Peyer's patch (tissue), 4 donors: ENCODE measurements around the gene NOX5.

ENCODE experiments used
- CTCF ChIP-seq, 6 experiments: fragments of 450-650 bp in 4 of 6; fragments of 200-600 bp in 2 of 6; sonication (generic) in 1 of 6; IDR thresholded peaks; one replicate each; pipeline ENCODE4 v1.5.1; 2017 to 2019; ENCODE audit warnings: antibody characterized with exemption in 6 of 6, mild to moderate bottlenecking in 3 of 6, moderate library complexity in 1 of 6
- POLR2A ChIP-seq, 2 donors: fragments of 450-650 bp; IDR thresholded peaks; one replicate each; pipeline ENCODE4 v1.5.1; 2017; ENCODE audit warnings: antibody characterized with exemption in 2 of 2, mild to moderate bottlenecking in 2 of 2, moderate library complexity in 2 of 2

GRCh38 chr15:69081310-69082004 lies 67.0 kb downstream of the NOX5 start:
- TF ChIP-seq CTCF (IDR thresholded peaks at IDR 0.05) (no peak), POLR2A (IDR thresholded peaks at IDR 0.05) (no peak)
